ENCODE results near the gene APOOL. TPM values are rescaled to one million over a fixed set of nuclear protein-coding genes. Genes with fewer than 3 reads are reported as not detected.
A peak's percentile ranks its signal among the peaks of the same experiment; 100 is the strongest.

The APOOL gene, protein sequence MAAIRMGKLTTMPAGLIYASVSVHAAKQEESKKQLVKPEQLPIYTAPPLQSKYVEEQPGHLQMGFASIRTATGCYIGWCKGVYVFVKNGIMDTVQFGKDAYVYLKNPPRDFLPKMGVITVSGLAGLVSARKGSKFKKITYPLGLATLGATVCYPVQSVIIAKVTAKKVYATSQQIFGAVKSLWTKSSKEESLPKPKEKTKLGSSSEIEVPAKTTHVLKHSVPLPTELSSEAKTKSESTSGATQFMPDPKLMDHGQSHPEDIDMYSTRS
- total RNA-seq (2016; rRNA removed; fragmentation: Illumina TruSeq; extraction: Trizol) (13.9 and 28.0 TPM in 2 replicates), polyA plus RNA-seq (2011; rRNA removed) (5.3 and 7.3 TPM in 2 replicates), polyA minus RNA-seq (2011; rRNA and poly(A)+ RNA removed; ENCODE audit: low replicate concordance) (2.7 and 10.9 TPM in 2 replicates), Bru-seq, nascent RNA (percentile 71 among the genes with signal in this experiment), BruChase-seq, experiment 1, labeled RNA remaining after a 6-hour chase (percentile 67 among the genes with signal in this experiment), BruChase-seq, experiment 2, labeled RNA remaining after a 2-hour chase (percentile 66 among the genes with signal in this experiment)
- 6.0 and 6.2 TPM in 2 replicates for total RNA-seq (2016; cell fraction: cytosol; rRNA removed; fragmentation: Illumina TruSeq; extraction: Trizol; ENCODE audit: low read depth)
- 14.5 and 27.0 TPM in 2 replicates for total RNA-seq (2016; cell fraction: insoluble cytoplasmic fraction; rRNA removed; fragmentation: Illumina TruSeq; extraction: Trizol)
- 4.4 and 5.0 TPM in 2 replicates for total RNA-seq (2016; cell fraction: membrane; rRNA removed; fragmentation: Illumina TruSeq; extraction: Trizol)
- 9.6 and 12.3 TPM in 2 replicates for total RNA-seq (2016; cell fraction: nucleus; rRNA removed; fragmentation: Illumina TruSeq; extraction: Trizol)
- 2.6 and 4.3 TPM in 2 replicates for polyA plus RNA-seq (2011; cell fraction: cytosol; rRNA removed)
- 2.9 and 3.3 TPM in 2 replicates for polyA plus RNA-seq (2011; cell fraction: nucleus; rRNA removed)
- 7.8 and 9.6 TPM in 2 replicates for polyA plus RNA-seq (2012)
- 1.9 and 2.5 TPM in 2 replicates for polyA plus RNA-seq (2016; cell fraction: cytosol; fragmentation: Illumina TruSeq; extraction: Trizol; ENCODE audit: low read depth)
- polyA plus RNA-seq (2016; cell fraction: insoluble cytoplasmic fraction; fragmentation: Illumina TruSeq; extraction: Trizol; ENCODE audit: low read depth) = 18.7 and 22.2 TPM in 2 replicates
- polyA plus RNA-seq (2016; cell fraction: membrane; fragmentation: Illumina TruSeq; extraction: Trizol; ENCODE audit: low read depth) = 2.0 and 2.8 TPM in 2 replicates
- polyA plus RNA-seq (2016; cell fraction: nucleus; fragmentation: Illumina TruSeq; extraction: Trizol; ENCODE audit: insufficient read depth, low read depth) = 9.0 and 11.5 TPM in 2 replicates
- polyA minus RNA-seq (2011; cell fraction: cytosol; rRNA and poly(A)+ RNA removed) = 5.8 and 8.5 TPM in 2 replicates
- 8.4 and 10.7 TPM in 2 replicates for polyA minus RNA-seq (2011; cell fraction: nucleus; rRNA and poly(A)+ RNA removed)
- long read RNA-seq, experiment 1, transcript APOOL-201 (9 exons, 1,279 nt) = major isoform, 8 of 16 reads
- long read RNA-seq, experiment 1, partial matches to known transcripts = 4 of 16 reads
- long read RNA-seq, experiment 1, other reads (novel, unspliced or antisense) = 4 of 16 reads
- long read RNA-seq, experiment 2, partial matches to known transcripts = 2 of 14 reads
- long read RNA-seq, experiment 2, other reads (novel, unspliced or antisense) = 10 of 14 reads

DNA sequence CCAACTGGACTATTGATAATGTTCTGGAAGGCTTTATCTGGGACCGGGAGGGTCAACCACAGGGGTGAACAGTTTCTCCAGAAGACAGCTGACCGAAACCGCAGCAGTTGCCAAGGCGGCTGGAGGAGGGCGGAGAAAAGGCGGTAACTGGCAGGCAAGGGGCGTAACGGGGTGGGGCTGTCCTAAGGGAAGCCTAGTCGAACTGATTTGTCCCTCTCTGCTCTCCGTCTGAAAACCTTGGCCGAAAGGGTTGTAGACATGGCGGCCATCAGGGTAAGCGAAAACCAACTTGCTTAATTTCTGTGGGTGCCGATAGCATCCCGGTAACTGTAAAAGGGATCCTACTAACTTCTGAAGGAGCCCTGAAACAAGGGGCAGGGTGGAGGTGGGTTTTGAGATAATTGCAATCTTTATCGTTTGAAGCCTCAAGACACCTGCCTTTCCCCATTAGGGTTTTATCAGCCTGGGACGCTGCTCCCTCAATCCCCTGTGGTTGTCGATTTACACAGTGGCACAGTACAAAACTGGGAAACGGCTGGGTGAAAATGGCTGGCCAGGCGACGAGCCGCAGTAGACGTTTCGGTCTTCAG is at the start of gene APOOL:
TSS of gene APOOL (plus strand) at position 223 of the 590 bp plus-strand sequence. CDS start at position 259, 36 bp downstream.
- H3K4me3 ChIP-seq (replicated peaks in 1 of 3; ENCODE audit: insufficient read depth in 1 of 3, low read depth in 2 of 3, low read length in 3 of 3) = peak within 1 kb of the TSS; percentile 77 to 84 (median 78)
- peak; percentile 80 for FAIRE-seq
- ChIA-PET CTCF (ENCODE audit: low intra/inter-chr PET ratio, low total read pairs) (no interaction called here), POLR2A (no interaction called here)
- intact Hi-C loops (cut with micrococcal nuclease; ENCODE audit: unreplicated experiment) = no loop called here
- H2AFZ ChIP-seq (ENCODE audit: low read length) = no peak within 1 kb of the TSS
- in situ Hi-C loops (cut with HindIII; ENCODE audit: extremely low pct_ligation_motif_present, low pct_unique_long_range_greater_than_20kb) = no loop called here
- H3K36me3 ChIP-seq (replicated peaks in 1 of 2; ENCODE audit: control insufficient read depth in 1 of 2, insufficient read depth in 2 of 2, low read length in 2 of 2) = no peaks in the 10 kb centered on the region
- peak within 1 kb of the TSS; percentile 66 for H3K4me2 ChIP-seq (ENCODE audit: low read depth, low read length)
- no peaks in the 10 kb centered on the region for H3K9me3 ChIP-seq (ENCODE audit: low read length)
- peaks cover 8% of the 10 kb centered on the region for H3K79me2 ChIP-seq (ENCODE audit: insufficient read depth, low read length)
- WGBS (ENCODE audit: low lambda C conversion rate) = 0% methylated on average over 7 of the region's 24 CpGs
- H3K27me3 ChIP-seq (ENCODE audit: control insufficient read depth in 1 of 2, insufficient read depth in 2 of 2, low read length in 2 of 2) = no peaks in the 10 kb centered on the region; a peak in 1 of 5 replicates
- no peaks in the 10 kb centered on the region for H3K4me1 ChIP-seq (ENCODE audit: insufficient read depth, low read length)
- DNase-seq (ENCODE audit: low spot score) = peak; percentile 77
- peak within 1 kb of the TSS; percentile 82 for H3K9ac ChIP-seq (ENCODE audit: insufficient read depth, low read depth, low read length)
- BruUV-seq (replicated peaks) = no TSS peak
- peak within 1 kb of the TSS; percentile 80 for H3K27ac ChIP-seq (ENCODE audit: extremely low read length, insufficient read depth, low read length)
- peak; percentile 99 for ATAC-seq
- no peaks in the 10 kb centered on the region for H4K20me1 ChIP-seq (ENCODE audit: insufficient read depth, low read length)
- TF ChIP-seq ARHGAP35 (CRISPR knock-in tag; IDR thresholded peaks at IDR 0.05; ENCODE audit: borderline replicate concordance) (no peak), NFYC (CRISPR knock-in tag; IDR thresholded peaks at IDR 0.05) (no peak), MYNN (CRISPR knock-in tag; IDR thresholded peaks at IDR 0.05; ENCODE audit: low read depth) (no peak), GATAD1 (CRISPR knock-in tag; IDR thresholded peaks at IDR 0.05) (peak; percentile 88), GATAD2A (CRISPR knock-in tag; IDR thresholded peaks at IDR 0.05) (peak; percentile 42), ZNF136 (CRISPR knock-in tag; IDR thresholded peaks at IDR 0.05; ENCODE audit: low read depth) (no peak), ZNF354B (CRISPR knock-in tag; IDR thresholded peaks at IDR 0.05) (no peak), ZNF749 (CRISPR knock-in tag; IDR thresholded peaks at IDR 0.05; ENCODE audit: borderline replicate concordance) (no peak), ZNF557 (CRISPR knock-in tag; IDR thresholded peaks at IDR 0.05) (no peak), ARNT2 (CRISPR knock-in tag; IDR thresholded peaks at IDR 0.05; ENCODE audit: low read depth) (no peak), ZBTB8A (CRISPR knock-in tag; IDR thresholded peaks at IDR 0.05; ENCODE audit: borderline replicate concordance, low read depth) (no peak), SAP130 (CRISPR knock-in tag; IDR thresholded peaks at IDR 0.05; ENCODE audit: low read depth) (peak; percentile 61), SALL1 (CRISPR knock-in tag; IDR thresholded peaks at IDR 0.05) (peak; percentile 18; the same call in 1 of the 2 replicates), NCOA1 (CRISPR knock-in tag; IDR thresholded peaks at IDR 0.05) (no peak), ZNF574 (CRISPR knock-in tag; IDR thresholded peaks at IDR 0.05) (peak; percentile 43; the same call in 1 of the 2 replicates)
- TF ChIP-seq, protein P1, sequence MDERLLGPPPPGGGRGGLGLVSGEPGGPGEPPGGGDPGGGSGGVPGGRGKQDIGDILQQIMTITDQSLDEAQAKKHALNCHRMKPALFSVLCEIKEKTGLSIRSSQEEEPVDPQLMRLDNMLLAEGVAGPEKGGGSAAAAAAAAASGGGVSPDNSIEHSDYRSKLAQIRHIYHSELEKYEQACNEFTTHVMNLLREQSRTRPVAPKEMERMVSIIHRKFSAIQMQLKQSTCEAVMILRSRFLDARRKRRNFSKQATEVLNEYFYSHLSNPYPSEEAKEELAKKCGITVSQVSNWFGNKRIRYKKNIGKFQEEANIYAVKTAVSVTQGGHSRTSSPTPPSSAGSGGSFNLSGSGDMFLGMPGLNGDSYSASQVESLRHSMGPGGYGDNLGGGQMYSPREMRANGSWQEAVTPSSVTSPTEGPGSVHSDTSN (CRISPR knock-in tag; IDR thresholded peaks at IDR 0.05) = peak; percentile 32; the same call in 1 of the 2 replicates

Data from HepG2 (cell line).